Activated CD8-positive, alpha-beta T cell treated with anti-CD3 and anti-CD28 coated beads for 36 hours (primary cell): ENCODE measurements around the gene ZNF438. TPM values are rescaled to one million over a fixed set of nuclear protein-coding genes. Genes with fewer than 3 reads are reported as not detected.
"Not testable (repeated sequence)": the region's sequence is repeated elsewhere in the genome, so short reads cannot be mapped to it uniquely, and the experiment has no call there.

Experiments
- ATAC-seq: fragments of 200-7000 bp; cut with Tn5 transposase; one replicate; pipeline ENCODE4 v1.10.0; 2021; ENCODE audit warnings: mild to moderate bottlenecking, moderate library complexity
- CTCF ChIA-PET: fragments of 350-600 bp; sonication (Branson Sonifier 250); formaldehyde crosslinking; loops from one replicate; lab custom pipeline; 2021; ENCODE audit warnings: antibody characterized with exemption; lab: Charles Lee
- POLR2A ChIA-PET: fragments of 350-600 bp; sonication (Branson Sonifier 250); formaldehyde crosslinking; loops from one replicate; lab custom pipeline; 2021; ENCODE audit warnings: antibody characterized with exemption; lab: Charles Lee
- DNase-seq: peaks from one replicate; pipeline ENCODE4 v3.0.0-alpha.2; 2020
- H3K27ac Mint-ChIP-seq: one replicate; pipeline ENCODE4 v1.8.0; 2021; ENCODE audit warnings: mild to moderate bottlenecking, mixed read lengths
- H3K27me3 Mint-ChIP-seq: one replicate; pipeline ENCODE4 v1.8.0; 2021; ENCODE audit warnings: mixed read lengths
- H3K36me3 Mint-ChIP-seq: one replicate; pipeline ENCODE4 v1.8.0; 2021; ENCODE audit warnings: low read depth, mixed read lengths
- H3K4me1 Mint-ChIP-seq: one replicate; pipeline ENCODE4 v1.8.0; 2021; ENCODE audit warnings: low read depth, mixed read lengths
- H3K4me3 Mint-ChIP-seq: one replicate; pipeline ENCODE4 v1.8.0; 2021; ENCODE audit warnings: mild to moderate bottlenecking, moderate library complexity, mixed read lengths
- H3K9me3 Mint-ChIP-seq: one replicate; pipeline ENCODE4 v1.8.0; 2021; ENCODE audit warnings: mixed read lengths
- CTCF ChIP-seq: fragments of 200-600 bp; IDR thresholded peaks from one replicate; pipeline ENCODE4 v1.8.0; 2022; ENCODE audit warnings: antibody characterized with exemption, mild to moderate bottlenecking
- intact Hi-C: fragments of 100-400 bp; cut with micrococcal nuclease; formaldehyde crosslinking; loops from one replicate; pipeline ENCODE4 v1.10.0; 2022
- total RNA-seq, 2 experiments: library from RNA; stranded (reverse); gene quantifications; one replicate each; pipeline ENCODE4 v1.2.3, GENCODE V29; 2021

Gene ZNF438
- total RNA-seq, 2 experiments from 2014 or later = 3.0 to 3.9 TPM

DNA sequence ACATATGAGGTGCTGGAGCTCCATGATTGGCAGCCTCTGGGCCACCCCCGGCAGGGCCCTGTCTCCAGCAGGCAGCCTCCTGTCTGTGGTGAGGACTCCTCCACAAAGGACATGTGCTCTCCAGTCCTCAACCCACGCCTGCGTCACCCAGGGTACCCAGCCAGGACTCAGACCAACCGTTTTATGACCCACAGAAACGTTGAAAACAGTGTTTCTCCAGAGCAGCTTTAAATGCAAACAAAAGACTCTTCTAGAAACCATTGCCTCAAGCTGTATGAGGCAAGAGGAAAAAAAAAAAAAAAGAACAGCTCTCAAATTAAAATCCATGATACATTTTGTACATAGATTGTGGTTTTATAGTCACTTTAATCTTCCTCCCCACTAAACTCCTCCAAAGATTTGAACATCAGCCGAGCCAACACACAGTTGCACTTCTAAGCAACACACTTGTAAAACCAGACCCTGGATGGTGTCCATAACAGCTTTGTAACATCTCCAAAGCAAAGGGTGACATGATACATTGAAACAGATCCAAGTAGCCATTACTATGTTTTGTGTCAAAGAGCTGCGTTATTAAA lies 227.1 kb downstream of the ZNF438 start:
- Mint-ChIP-seq H3K4me1 (peaks cover 11% of the 10 kb centered on the region), H3K27ac (peak overlapping the region; percentile 64), H3K27me3 (no peaks in the 10 kb centered on the region), H3K9me3 (no peaks in the 10 kb centered on the region), H3K4me3 (no peak overlapping the region), H3K36me3 (no peaks in the 10 kb centered on the region)
- no peak for DNase-seq
- no peak for TF ChIP-seq CTCF
- CTCF ChIA-PET = interaction anchor here (1.1 kb wide), 1 partner anchor 14 kb away, joined by 3 read pairs; no protein-coding TSS in a partner anchor
- intact Hi-C loops = no loop called here
- POLR2A ChIA-PET = interaction anchor here (1.2 kb wide), 1 partner anchor 20 kb away, joined by 3 read pairs; no protein-coding TSS in a partner anchor
- ATAC-seq = no peak

- H3K36me3 Mint-ChIP-seq = no peaks in the 10 kb centered on the region
- no peaks in the 10 kb centered on the region for H3K27me3 Mint-ChIP-seq
- ChIA-PET CTCF (interaction anchor here (1.1 kb wide), 1 partner anchor 13 kb away, joined by 3 read pairs; no protein-coding TSS in a partner anchor), POLR2A (no interaction called here)
- no peak overlapping the region for H3K4me3 Mint-ChIP-seq
- ATAC-seq (no peak), DNase-seq (no peak)
- no peak for TF ChIP-seq CTCF
- peaks cover 11% of the 10 kb centered on the region for H3K4me1 Mint-ChIP-seq
- no peaks in the 10 kb centered on the region for H3K9me3 Mint-ChIP-seq
- no peak overlapping the region for H3K27ac Mint-ChIP-seq
- intact Hi-C loops = no loop called here
Observed at GRCh38 chr10:30803892-30804322, 227.8 kb downstream of the ZNF438 start.

- H3K27ac Mint-ChIP-seq = no peak overlapping the region
- no peak overlapping the region for H3K4me3 Mint-ChIP-seq
- ATAC-seq (no peak), DNase-seq (no peak)
- no peaks in the 10 kb centered on the region for H3K36me3 Mint-ChIP-seq
- H3K4me1 Mint-ChIP-seq = peaks cover 11% of the 10 kb centered on the region
- CTCF ChIA-PET = interaction anchor here (1.1 kb wide), 1 partner anchor 13 kb away, joined by 3 read pairs; no protein-coding TSS in a partner anchor
- intact Hi-C loops = no loop called here
- TF ChIP-seq CTCF = no peak
- POLR2A ChIA-PET = no interaction called here
- no peaks in the 10 kb centered on the region for H3K9me3 Mint-ChIP-seq
- no peaks in the 10 kb centered on the region for H3K27me3 Mint-ChIP-seq
Observed at GRCh38 chr10:30803058-30803457, 228.6 kb downstream of the ZNF438 start.

GRCh38 chr10:30800368-30800767 lies 231.3 kb downstream of the ZNF438 start:
- POLR2A ChIA-PET = no interaction called here
- DNase-seq = no peak
- no peak overlapping the region for H3K4me3 Mint-ChIP-seq
- CTCF ChIA-PET = no interaction called here
- H3K4me1 Mint-ChIP-seq = peaks cover 9% of the 10 kb centered on the region
- no peaks in the 10 kb centered on the region for H3K36me3 Mint-ChIP-seq
- intact Hi-C loops = no loop called here
- H3K27ac Mint-ChIP-seq = no peak overlapping the region
- no peaks in the 10 kb centered on the region for H3K9me3 Mint-ChIP-seq
- no peak for TF ChIP-seq CTCF
- H3K27me3 Mint-ChIP-seq = no peaks in the 10 kb centered on the region
- no peak for ATAC-seq

DNA sequence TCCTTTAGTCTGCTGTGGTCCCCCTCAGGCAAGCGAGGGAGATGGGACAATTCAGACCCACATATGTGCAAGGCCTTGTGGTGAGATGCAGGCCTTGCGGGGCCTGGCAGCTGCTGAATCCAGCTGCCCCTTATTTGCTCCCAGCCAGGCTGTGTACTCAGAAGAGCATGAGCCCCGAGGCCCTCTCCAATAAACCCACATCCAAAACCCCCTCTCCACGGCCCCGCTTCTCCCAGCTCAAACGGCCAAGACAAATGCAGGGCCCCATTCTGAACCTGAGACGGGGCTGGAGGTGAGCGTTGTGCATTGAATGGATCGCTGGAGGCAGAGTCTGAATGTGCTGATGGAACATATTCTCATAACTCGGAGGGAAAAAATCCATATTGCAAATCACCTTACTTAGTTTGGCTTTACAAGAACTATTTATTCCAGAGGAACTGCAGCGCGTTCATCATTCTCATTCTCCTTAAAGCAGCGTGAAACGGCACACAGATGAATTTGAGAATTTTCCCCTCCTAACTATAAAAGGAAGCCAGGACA lies 232.9 kb downstream of the ZNF438 start:
- no peaks in the 10 kb centered on the region for H3K36me3 Mint-ChIP-seq
- no peak for TF ChIP-seq CTCF
- ATAC-seq (no peak), DNase-seq (no peak)
- no peak overlapping the region for H3K27ac Mint-ChIP-seq
- intact Hi-C loops = no loop called here
- H3K27me3 Mint-ChIP-seq = no peaks in the 10 kb centered on the region
- H3K9me3 Mint-ChIP-seq = no peaks in the 10 kb centered on the region
- H3K4me1 Mint-ChIP-seq = no peaks in the 10 kb centered on the region
- POLR2A ChIA-PET = no interaction called here
- no peak overlapping the region for H3K4me3 Mint-ChIP-seq
- CTCF ChIA-PET = interaction anchor here (1.0 to 1.3 kb wide), 3 partner anchors 14 to 930 kb away, joined by 3 to 4 read pairs (median 3); no protein-coding TSS in a partner anchor

GRCh38 chr10:30795024-30795423 lies 236.6 kb downstream of the ZNF438 start:
- H3K27me3 Mint-ChIP-seq, ATAC-seq, H3K9me3 Mint-ChIP-seq, H3K36me3 Mint-ChIP-seq, intact Hi-C loops, H3K4me3 Mint-ChIP-seq, H3K27ac Mint-ChIP-seq, DNase-seq: not testable (repeated sequence)
- ChIA-PET POLR2A (interaction anchor here (1.3 kb wide), 1 partner anchor 10 kb away, joined by 4 read pairs; no protein-coding TSS in a partner anchor), CTCF (interaction anchor here (3.5 kb wide), 1 partner anchor 10 kb away, joined by 24 read pairs; no protein-coding TSS in a partner anchor)
- peaks cover 22% of the 10 kb centered on the region for H3K4me1 Mint-ChIP-seq
